ENCODE data around the gene AAGAB. TPM values are rescaled to one million over a fixed set of nuclear protein-coding genes. Genes with fewer than 3 reads are reported as not detected.

The AAGAB gene
- total RNA-seq, 2 donors from 2014 or later, result 67.7 to 99.1 TPM

DNA sequence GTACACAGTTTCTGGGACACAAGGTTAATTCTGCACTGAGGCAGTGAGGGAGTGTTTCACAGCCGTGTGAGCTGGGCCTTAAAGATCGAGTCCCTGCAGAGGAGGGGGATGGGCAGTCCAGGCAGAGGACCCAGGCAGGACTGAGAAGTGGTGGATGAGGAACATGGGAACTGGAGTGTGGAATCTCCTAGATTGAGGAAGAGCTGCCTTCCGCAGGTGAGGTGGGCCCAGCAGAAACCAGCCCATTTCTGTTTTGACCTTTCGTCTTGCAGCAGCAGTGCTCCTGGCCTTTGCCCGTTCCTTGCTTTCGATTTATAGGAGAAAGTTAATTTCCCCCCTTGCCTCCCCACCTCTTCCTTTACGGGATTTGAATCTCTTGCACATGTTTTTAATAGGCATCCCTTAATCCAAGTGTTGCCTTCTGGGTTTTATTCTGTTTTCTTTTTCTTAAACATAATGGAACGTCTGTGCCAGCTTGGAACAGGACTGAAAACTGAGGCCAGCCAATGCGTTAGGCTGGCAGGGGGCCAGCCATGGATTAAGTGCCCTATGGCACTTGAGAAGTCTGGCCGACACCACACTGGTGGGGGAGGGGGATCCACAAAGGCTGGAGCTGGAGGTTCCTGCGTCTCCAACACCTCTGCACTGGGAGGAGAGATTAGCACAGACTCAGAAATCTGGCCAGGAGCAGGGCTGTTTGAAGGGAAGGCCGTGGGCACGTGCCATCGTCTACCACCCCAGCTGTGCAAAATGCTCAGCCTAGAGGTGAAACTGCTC is 78.1 kb downstream of the AAGAB start:
- H3K27ac ChIP-seq (ENCODE audit: low read depth, low read length), result peak overlapping the region; percentile 6
- peaks cover 20% of the 10 kb centered on the region for H3K4me1 ChIP-seq (ENCODE audit: control insufficient read depth, insufficient read depth, low read length)
- 77 to 94% methylated on average over 11 to 14 of the region's 14 CpGs for WGBS, 2 experiments (ENCODE audit: insufficient coverage in 1 of 2, insufficient read length in 1 of 2)
- H3K9ac ChIP-seq (ENCODE audit: extremely low read depth, low read length, poor library complexity, severe bottlenecking), result no peak overlapping the region
- H3K36me3 ChIP-seq (ENCODE audit: control insufficient read depth, insufficient read depth, low read length), result peaks cover 29% of the 10 kb centered on the region
- peaks cover 33% of the 10 kb centered on the region for H3K4me1 Mint-ChIP-seq
- H3K36me3 Mint-ChIP-seq (ENCODE audit: low read depth), result no peaks in the 10 kb centered on the region
- H3K27me3 Mint-ChIP-seq (ENCODE audit: insufficient read depth), result peaks cover 21% of the 10 kb centered on the region
- H3K9me3 Mint-ChIP-seq, result no peaks in the 10 kb centered on the region
- TF ChIP-seq, protein P1, sequence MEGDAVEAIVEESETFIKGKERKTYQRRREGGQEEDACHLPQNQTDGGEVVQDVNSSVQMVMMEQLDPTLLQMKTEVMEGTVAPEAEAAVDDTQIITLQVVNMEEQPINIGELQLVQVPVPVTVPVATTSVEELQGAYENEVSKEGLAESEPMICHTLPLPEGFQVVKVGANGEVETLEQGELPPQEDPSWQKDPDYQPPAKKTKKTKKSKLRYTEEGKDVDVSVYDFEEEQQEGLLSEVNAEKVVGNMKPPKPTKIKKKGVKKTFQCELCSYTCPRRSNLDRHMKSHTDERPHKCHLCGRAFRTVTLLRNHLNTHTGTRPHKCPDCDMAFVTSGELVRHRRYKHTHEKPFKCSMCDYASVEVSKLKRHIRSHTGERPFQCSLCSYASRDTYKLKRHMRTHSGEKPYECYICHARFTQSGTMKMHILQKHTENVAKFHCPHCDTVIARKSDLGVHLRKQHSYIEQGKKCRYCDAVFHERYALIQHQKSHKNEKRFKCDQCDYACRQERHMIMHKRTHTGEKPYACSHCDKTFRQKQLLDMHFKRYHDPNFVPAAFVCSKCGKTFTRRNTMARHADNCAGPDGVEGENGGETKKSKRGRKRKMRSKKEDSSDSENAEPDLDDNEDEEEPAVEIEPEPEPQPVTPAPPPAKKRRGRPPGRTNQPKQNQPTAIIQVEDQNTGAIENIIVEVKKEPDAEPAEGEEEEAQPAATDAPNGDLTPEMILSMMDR (conservative IDR thresholded peaks at IDR 0.05), result no peak
- H3K9me3 ChIP-seq (ENCODE audit: control insufficient read depth, low read length), result no peaks in the 10 kb centered on the region
- no peak overlapping the region for H3K4me3 ChIP-seq (ENCODE audit: low read length)
- peak; percentile 76 for DNase-seq
- no peaks in the 10 kb centered on the region for H3K27me3 ChIP-seq (ENCODE audit: control insufficient read depth, insufficient read depth, low read length, poor library complexity, severe bottlenecking)
- H3K4me3 Mint-ChIP-seq, result no peak overlapping the region
- H3K27ac Mint-ChIP-seq, result peak overlapping the region; percentile 36

DNA sequence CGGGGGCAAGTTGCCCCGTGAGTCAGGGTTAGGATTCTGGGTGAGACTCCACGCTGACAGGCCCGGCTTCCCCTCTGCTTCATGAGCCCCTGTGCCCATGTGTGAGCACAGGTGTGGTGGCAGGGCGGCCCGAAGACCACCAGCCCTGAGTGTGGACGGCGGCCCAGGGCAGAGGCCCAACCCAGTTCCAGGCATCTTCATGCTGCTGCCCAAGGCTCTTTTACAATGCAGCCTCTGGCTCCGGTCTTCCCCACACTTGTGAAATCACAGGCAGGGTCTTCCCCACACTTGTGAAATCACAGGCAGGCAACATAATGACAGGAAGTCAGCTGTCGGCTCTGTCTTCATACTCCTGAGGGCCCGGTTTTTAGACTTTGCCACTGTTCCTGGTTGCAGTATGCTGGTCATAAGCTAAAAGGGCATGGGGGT is 78.8 kb downstream of the AAGAB start:
- Mint-ChIP-seq H3K27ac (peak overlapping the region; percentile 36), H3K4me1 (peaks cover 33% of the 10 kb centered on the region), H3K4me3 (no peak overlapping the region), H3K36me3 (ENCODE audit: low read depth) (no peaks in the 10 kb centered on the region), H3K27me3 (ENCODE audit: insufficient read depth) (peaks cover 25% of the 10 kb centered on the region), H3K9me3 (no peaks in the 10 kb centered on the region)
- Histone ChIP-seq H3K4me3 (ENCODE audit: low read length) (no peak overlapping the region), H3K27ac (ENCODE audit: low read depth, low read length) (no peak overlapping the region), H3K4me1 (ENCODE audit: control insufficient read depth, insufficient read depth, low read length) (peaks cover 20% of the 10 kb centered on the region), H3K27me3 (ENCODE audit: control insufficient read depth, insufficient read depth, low read length, poor library complexity, severe bottlenecking) (no peaks in the 10 kb centered on the region), H3K36me3 (ENCODE audit: control insufficient read depth, insufficient read depth, low read length) (peaks cover 33% of the 10 kb centered on the region), H3K9me3 (ENCODE audit: control insufficient read depth, low read length) (no peaks in the 10 kb centered on the region), H3K9ac (ENCODE audit: extremely low read depth, low read length, poor library complexity, severe bottlenecking) (no peak overlapping the region)
- DNase-seq, result peak; percentile 71
- TF ChIP-seq, protein P1 (conservative IDR thresholded peaks at IDR 0.05), result no peak
- WGBS, 2 experiments (ENCODE audit: insufficient coverage in 1 of 2, insufficient read length in 1 of 2), result 88 to 92% methylated on average over 10 to 11 of the region's 11 CpGs

DNA sequence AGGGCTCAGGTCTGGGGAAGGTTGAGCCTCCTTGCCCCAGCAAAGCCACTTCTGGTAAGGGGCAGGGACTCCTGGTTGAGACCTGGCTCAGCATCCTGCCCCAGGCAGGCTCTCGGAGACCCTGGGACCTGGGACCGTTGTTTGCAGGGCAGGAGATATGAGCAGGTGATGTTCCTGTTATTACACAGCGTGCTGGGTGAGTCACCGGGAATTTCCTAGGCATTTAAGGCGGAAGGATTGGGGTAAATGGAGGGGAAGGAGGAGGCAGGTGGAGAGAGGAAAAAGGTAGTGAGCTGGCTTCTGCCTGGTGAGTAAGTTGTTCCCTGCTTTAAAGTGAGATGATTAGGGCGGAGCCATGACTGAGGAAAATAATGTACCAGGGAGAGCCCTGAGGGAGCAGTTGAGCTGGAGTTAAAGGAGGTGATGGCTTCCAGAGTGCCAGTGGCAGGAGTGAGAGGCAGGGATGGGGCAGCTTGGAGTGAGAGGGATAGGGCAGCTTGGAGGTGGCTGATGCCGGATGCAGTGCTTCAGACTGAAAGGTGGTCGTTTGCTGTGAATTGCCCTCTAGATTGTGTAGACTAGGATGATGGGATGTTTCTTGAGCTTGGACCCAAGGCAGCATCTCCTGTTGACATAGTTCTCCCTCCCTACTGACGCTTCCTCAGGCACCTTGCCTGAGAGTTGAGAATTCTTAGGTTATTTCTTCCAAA is 79.4 kb downstream of the AAGAB start:
- TF ChIP-seq, protein P1 (conservative IDR thresholded peaks at IDR 0.05), result no peak
- WGBS, 2 experiments (ENCODE audit: insufficient coverage in 1 of 2, insufficient read length in 1 of 2), result 80 to 90% methylated on average over 5 to 9 of the region's 9 CpGs

More for the DNA sequence above, 79.4 kb downstream of the AAGAB start:
- H3K36me3 Mint-ChIP-seq (ENCODE audit: low read depth), result no peaks in the 10 kb centered on the region
- H3K27me3 Mint-ChIP-seq (ENCODE audit: insufficient read depth), result peaks cover 31% of the 10 kb centered on the region
- Histone ChIP-seq H3K27ac (ENCODE audit: low read depth, low read length) (no peak overlapping the region), H3K36me3 (ENCODE audit: control insufficient read depth, insufficient read depth, low read length) (peaks cover 36% of the 10 kb centered on the region), H3K9me3 (ENCODE audit: control insufficient read depth, low read length) (no peaks in the 10 kb centered on the region), H3K9ac (ENCODE audit: extremely low read depth, low read length, poor library complexity, severe bottlenecking) (no peak overlapping the region), H3K4me1 (ENCODE audit: control insufficient read depth, insufficient read depth, low read length) (peaks cover 20% of the 10 kb centered on the region), H3K27me3 (ENCODE audit: control insufficient read depth, insufficient read depth, low read length, poor library complexity, severe bottlenecking) (no peaks in the 10 kb centered on the region), H3K4me3 (ENCODE audit: low read length) (no peak overlapping the region)
- no peak overlapping the region for H3K4me3 Mint-ChIP-seq
- H3K4me1 Mint-ChIP-seq, result peaks cover 33% of the 10 kb centered on the region
- no peaks in the 10 kb centered on the region for H3K9me3 Mint-ChIP-seq
- DNase-seq, result peak; percentile 69
- no peak overlapping the region for H3K27ac Mint-ChIP-seq
